HG03095 (cell line): ENCODE measurements around the gene RPH3AL.
"Not testable (repeated sequence)": the region's sequence is repeated elsewhere in the genome, so short reads cannot be mapped to it uniquely, and the experiment has no call there.

ENCODE experiments used
- ATAC-seq: cut with Tn5 transposase; IDR thresholded peaks from one replicate; pipeline ENCODE4 v1.9.1; 2021; ENCODE audit warnings: moderate library complexity; ENCODE audit not compliant: unreplicated experiment

Gene RPH3AL

DNA sequence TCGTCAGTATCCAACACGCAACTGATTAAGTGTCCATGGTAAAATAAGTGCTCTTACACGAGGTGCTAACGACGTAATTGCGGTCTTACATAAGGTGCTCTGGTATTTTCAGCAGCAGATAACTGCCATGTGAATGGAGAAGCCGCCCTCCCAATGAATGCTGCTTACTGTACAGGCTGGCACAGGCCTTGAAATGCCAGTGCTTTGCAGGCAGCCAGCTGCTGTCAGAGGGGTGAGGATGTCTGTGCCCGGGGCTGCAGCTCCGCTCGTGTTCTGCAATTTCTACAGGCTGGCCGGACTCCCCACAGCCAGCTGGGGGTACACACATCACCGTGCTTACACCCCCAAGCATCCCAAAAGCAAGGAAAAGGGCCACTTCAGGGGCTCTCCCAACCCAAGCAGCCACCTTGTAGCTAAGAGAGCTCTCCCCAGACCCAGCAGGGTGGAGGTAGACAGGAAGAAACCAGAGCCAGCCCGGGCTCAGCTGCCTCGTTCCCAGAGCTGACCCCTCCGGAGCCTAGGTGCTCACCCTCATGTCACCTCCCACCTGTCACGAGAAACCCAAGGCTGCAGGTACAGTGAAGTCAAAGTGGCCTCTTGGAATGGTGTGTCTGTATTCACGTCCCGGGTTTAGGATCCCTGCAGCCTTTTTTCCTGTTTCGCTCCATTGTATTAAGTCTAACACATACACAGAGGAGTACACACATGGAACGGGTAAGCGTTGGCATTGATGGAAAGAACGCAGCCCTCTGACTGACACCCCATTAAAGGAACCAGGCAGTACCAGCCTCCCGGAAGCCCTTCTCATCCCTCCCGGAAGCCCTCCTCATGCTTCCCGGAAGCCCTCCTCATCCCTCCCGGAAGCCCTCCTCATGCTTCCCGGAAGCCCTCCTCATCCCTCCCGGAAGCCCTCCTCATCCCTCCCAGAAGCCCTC lies 27.2 kb upstream of the RPH3AL start:
- no peak for ATAC-seq

DNA sequence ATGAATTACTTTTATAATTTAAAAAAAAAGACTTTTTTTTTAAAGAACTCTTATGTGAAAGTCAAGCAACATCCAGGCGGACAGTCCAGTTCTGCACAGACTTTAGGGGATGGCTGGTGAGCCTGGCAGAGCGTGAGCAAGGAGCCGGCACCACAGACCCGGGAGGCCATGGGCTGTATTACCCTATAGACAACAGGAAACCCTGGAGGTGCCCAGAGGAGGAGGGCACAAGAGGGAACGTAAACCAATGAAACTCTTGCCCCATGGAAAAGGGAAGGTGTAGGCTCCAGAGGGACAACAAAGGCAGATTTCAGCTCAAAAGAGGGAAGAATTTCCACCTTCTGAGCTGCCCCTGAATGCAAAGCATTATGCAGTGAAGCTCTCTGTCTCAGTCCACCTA lies 25.5 kb upstream of the RPH3AL start:
- no peak for ATAC-seq

DNA sequence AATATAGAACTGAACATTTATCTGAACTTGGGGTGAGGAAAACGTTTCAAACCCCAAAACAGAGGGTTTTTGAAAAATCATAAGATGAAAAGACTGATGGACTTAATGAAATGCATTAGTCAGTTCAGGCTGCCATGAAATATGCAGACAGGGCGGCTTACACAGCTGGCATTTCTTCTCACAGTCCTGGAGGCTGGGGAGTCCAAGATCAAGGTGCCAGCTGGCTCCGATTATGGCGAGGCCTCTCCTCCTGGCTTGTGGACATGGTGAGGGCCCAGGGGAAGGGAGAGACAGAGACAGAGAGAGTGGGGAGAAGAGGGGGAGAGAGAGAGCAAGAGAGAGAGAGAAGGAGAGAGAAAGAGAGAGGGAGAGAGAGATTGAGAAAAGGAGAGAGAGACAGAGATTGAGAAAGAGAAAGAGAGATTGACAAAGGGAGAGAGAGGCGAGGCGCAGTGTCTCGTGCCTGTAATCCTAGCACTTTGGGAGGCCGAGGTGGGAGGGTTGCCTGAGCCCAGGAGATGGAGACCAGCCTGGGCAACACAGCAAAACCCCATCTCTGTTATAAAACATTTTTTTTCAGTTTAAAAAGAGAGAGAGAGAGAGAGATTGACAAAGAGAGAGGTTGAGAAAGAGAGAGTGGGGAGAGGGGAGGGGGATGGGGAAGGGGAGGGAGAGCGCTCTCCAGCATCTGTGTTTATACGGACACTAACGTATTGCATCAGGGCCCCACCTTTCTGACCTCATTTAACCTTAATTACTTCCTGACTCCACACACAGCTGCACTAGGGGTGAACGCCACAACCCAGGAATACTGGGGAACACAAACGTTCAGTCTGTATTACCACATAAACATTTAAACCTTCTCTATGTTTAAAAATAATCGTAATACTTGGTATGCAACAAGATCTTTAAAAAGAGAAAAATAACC lies 24.6 kb upstream of the RPH3AL start:
- ATAC-seq: no peak

DNA sequence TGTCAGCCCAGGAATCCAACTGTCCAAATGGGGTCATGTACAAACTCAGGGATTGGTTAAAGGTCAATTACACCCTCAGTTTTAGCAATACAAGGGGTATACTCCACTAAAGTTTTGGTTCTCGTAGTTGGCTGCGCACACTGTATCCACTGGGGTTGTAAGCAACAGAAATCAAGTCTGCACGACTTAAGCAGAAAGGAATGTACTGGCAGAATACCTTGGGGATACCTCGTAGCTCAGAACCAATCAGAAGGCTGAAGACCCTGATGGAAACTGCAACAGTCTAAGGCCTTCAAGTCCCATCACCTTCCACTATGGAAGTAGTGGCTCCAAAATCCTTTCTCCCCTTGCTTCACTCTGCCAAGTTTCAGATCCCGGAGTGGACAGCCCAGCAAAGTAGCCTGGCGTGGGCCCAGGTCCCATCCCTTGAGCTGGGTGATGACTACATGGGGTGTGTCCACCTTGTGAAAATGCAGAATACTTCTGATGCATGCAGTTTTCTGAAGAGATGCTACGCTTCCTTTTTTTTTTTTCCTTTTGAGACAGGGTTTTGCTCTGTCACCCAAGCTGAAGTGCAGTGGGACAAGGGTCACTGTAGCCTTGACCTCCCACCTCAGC lies 21.1 kb upstream of the RPH3AL start:
- no peak for ATAC-seq

DNA sequence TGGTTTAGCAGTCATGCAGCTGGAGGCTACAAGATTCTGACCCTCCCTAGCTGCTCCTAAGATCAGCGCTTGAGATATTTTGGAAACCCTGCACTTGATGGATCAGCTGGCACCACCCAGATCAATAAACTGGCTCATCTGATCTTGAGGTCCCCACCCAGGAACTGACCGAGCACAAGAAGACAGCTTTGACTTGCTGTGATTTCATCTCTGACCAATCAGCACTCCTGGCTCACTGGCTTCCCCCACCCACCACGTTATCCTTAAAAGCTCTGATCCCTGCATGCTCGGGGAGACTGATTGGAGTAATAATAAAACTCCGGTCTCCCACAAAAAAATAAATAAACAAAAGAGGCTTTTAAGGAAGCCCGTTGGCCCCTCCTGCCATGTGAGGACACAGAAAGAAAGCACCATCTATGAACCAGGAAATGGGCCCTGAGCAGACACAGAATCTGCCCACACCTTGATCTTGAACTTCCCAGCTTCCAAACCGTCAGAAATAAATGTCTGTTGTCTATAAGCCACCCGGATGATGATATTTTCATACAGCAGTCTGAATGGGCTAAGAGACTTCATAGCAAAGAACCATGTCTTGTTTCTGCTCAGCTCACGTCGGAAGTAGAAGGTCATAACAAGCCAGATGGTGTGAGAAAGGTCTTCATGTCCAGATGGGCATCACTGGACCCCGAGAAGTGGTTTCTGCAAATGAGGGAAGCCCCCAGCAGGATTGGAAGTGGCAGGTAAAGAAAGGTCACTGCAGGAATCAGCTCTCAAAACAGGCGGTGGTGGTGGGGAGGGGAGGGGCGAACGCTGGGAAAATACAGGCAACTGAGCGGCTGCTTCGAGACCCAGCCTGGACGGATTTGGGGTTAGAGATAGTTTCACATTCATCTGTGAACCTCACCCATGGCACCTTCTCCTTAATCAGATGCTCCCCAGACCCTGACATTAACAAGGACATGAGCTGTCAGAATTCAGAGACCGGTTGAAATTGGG lies 19.8 kb upstream of the RPH3AL start:
- ATAC-seq: no peak

DNA sequence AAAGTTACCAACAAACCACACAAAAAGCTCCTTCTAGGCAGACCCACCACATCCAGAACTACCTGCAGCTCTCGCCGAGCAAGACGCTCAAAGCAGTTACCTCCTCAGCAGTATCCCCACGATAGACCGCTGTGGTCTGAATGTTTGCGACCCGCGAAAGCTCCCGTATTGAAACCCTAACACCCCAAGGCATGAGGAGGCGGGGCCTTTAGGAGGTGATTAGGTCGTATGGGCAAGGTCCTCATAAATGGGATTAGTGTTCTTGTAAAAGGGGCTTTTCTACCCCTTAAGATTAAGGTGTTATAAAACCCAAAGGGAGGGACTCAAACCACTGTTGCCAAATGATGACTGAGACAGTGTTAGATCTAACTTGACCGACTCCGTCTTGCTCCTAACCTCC lies 19.0 kb upstream of the RPH3AL start:
- no peak for ATAC-seq

DNA sequence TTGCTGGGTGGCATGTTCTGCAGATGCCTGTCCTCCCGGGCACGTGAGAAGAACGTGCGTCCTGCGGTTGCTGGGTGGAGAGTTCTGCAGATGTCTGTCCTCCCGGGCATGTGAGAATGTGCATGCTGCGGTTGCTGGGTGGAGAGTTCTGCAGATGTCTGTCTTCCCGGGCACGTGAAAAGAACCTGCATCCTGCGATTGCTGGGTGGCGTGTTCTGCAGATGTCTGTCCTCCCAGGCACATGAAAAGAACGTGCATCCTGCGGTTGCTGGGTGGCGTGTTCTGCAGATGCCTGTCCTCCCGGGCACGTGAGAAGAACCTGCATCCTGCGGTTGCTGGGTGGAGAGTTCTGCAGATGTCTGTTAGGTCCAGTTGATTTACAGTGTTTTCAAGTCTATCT lies 15.0 kb upstream of the RPH3AL start:
- not testable (repeated sequence) for ATAC-seq

DNA sequence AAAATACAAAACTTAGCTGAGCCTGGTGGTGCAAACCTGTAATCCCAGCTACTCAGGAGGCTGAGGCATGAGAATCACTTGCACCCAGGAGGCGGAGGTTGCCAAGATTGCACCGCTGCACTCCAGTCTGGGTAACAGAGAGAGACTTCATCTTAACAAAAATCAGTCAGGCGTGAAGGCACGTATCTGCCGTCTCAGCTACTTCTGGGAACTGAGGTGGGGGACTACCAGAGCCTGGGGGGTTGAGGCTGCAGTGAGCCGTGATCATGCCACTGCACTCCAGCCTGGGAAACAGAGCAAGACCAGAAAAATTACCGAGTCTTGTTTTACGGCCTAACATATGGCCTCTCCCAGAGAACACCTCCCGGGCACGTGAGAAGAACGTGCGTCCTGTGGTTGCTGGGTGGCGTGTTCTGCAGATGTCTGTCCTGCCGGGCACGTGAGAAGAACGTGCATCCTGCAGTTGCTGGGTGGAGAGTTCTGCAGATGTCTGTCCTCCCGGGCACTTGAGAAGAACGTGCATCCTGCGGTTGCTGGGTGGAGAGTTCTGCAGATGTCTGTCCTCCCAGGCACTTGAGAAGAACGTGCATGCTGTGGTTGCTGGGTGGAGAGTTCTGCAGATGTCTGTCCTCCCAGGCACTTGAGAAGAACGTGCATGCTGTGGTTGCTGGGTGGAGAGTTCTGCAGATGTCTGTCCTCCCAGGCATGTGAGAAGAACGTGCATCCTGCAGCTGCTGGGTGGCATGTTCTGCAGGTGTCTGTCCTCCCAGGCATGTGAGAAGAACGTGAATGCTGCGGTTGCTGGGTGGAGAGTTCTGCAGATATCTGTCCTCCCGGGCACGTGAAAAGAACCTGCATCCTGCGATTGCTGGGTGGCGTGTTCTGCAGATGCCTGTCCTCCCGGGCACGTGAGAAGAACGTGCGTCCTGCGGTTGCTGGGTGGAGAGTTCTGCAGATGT lies 14.3 kb upstream of the RPH3AL start:
- ATAC-seq: not testable (repeated sequence)

DNA sequence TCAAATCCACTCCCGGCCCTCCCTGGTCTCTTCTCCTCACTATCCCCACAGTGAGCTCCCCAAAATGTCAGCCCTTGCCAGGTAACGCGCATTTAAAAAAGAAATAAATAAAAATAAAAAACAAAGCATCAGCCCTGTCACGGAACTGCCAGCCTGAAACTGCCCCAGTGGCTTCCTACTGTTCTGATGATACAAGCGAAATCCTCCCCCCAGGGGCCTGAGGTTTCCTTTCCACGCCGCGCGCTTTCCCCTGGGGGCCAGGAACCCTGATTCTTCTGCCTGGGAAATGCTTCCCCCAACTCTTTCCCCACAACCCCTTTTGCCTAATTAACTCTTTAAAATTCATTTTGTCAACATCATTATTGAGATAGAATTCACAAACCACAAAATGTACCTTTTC lies 12.2 kb upstream of the RPH3AL start:
- ATAC-seq: no peak

DNA sequence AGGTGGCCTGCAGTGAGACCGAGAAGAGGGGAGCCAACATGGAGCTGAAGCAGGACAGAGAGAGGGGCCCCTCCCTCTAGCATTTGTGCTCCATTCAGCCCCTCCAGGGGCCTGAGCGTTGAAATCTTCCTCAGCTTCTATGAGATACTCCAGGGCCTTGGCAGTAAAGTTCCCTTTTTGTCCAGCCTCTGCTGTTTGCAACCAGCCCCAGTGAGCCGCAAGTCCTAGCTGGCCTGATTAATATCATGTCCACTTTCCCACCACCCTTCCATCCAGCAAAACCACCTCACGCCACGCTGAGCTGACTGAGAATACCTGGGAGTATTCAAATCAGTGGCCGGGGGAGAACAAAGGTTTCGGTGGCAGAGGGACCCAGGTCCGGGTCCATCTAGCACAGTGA lies 11.7 kb upstream of the RPH3AL start:
- ATAC-seq: no peak

DNA sequence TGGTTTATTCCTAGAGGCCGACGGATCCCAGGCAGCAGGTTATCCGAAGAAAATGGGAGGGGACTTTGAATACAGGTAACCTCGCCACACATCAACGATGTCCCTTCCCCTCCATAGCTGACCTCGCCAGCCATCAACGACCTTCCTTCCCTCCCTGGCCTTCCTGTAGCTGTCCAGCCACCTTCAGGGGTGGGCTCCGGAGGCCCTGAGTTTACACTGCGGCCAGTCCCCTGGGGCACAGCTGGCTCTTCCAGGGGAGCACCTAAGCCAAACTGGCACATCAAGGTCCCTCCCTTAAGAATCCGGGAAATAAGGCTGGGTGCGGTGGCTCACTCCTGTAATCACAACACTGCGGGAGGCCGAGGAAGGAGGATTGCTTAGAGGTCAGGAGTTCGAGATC lies 10.1 kb upstream of the RPH3AL start:
- ATAC-seq: no peak

DNA sequence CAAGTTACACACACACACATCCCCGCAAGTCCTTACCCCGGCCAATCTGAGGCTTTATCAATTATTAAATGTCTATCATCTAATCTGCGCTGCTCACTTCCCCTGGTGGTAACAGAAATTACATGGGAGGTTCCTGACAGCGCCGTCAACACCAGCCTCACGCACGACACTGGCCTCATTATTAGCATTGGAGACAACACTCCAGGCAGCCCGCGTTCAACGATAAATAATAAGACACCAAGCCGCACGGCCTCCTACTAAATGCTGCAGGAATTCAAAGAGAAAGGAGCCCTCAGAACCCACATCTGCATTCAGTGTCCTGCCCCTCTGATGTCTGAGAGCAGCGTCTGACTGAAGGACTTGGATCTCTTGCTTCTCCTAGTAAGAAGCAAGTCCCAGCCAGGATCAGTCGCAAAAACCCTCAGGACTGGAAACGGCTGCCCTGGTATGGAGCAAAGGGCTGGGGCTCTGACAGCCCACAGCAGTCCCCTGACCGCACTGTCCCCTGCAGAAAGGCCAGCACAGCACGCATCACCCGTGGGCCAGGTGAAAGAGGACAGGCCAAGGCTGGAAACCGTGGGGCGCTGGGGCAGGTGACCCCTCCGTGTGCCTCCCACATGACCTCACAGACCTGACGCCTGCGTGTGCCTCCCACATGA lies 7.6 kb upstream of the RPH3AL start:
- no peak for ATAC-seq

DNA sequence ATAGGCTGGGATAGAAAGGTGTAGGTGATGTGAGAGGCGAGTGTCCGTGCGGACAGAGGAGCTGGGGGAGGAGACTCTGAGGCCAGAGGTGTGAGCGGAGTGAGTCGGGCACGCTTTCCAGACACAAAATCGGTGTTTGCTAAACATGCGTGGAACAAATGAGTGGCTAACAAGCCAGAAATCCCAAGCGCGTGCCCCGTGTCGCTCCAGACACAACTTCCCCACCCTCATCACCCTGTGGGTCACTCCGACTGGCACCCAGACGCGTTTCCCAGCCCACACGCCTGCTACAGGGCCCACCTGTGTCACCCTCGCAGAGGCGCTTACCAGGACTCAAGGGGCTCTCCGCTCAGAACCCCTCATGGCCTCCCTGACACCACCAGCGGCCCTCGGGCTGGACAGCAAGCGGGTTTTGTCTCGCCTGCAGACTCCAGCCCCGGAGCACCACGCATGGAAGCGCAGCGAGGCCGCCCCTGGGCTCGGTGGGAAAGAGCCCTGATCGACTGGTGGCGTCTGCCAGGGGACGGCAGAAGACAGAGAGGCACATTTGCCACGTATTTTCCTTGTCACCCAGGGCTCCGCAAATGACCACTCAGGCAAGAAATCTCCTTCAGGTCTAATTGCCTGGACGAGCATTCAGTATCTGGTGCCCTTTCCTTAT lies 6.0 kb upstream of the RPH3AL start:
- ATAC-seq: no peak

DNA sequence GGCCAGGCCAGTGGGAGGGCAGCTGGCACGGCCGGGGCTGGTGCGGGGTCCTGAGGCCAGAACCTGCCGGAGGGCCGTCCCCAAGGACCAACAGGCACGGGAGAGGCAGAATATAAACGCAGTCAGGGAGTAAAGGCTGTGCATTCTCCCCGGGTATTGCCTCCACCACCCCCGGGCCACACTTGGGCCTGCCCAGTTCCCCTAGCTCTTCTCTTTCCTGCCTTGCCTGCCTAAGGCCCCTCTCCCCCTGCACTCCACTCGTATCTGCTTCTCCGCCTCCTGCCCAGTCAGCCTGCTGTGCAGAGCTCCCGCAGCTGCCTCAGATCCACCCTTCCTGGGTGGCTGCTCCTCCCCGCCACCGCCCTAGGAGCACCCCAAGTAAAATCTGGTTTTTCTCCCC lies 5.0 kb upstream of the RPH3AL start:
- ATAC-seq: no peak

DNA sequence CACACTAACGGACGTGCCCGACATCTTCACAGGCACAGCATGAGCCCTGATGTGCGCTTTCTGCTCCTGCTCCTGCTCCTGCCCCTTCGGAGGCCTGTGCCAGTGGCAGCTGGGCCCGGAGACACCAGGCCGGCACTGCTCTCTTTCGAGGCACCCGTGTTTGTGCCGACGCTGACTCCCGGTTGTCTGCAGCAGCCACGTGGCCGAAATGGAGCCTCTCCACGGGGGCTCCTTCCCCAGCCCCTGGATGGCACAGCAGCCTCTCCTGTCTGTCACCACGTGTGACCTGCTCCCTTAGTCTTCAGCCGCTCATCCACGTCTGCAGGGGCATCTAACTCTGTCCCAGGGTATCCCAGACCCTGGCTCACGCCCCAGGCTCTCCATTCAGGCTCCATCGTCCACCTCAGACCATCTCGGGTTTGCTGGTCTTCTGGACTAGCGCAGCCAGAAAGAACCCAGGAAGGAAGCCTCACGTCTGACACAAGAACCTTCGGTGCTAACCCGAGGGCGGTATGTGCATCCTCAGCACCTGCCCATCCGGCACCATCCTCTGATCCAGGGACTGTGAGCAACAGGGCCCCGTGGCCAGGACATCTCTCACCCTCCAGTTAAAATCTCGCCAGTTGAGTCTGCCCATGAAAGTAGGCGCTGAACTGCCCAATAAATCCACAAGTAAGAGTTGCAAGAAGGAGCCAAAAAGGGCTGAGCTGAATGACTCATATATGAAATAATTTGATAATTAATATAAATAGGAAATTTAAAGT lies 4.2 kb upstream of the RPH3AL start:
- ATAC-seq: no peak

DNA sequence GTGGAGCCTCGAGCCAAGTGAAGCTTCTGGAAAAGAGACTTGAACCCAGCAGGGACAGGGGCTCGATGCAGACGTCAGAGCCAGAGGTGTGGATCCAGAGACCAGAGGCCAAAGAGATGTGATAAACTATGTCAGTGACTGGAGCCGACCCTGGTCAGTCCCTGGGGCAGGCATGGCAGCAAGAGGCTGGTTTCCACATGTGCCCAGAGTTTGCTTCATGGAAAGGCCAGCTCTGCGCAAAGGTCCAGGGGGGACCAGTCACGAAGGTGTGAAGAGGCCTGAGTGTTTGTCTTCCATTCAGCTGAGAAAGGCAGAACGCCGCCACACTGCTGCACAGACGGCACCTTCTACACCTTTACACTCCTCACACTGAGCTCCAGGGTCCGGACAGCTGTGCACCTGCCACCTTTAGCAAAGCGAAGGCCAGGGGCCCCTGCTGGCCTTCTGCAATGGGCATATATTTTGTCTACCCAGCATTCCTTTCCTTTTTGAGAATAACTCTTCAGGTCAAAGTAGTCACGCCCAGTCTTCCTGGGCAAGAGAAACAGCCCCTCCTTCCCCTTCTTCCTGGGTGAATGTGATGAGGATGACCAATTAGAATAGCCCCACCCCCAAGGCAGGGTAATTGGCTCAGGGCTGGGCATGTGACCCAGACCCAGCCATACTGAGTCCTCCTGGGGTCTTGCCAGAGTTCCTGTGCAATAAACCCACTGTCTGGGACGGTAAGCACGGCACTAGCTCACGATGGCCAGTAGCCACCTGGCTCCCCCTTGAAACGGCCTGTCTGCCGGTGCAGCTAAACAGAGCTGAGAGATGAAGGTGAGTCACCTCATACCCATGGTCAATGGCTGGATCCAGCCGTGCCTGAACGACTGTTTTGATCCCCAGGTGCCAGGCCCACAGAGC lies 2.3 kb upstream of the RPH3AL start:
- ATAC-seq: no peak
